ENCODE data around the gene TPRG1. TPM values are rescaled to one million over a fixed set of nuclear protein-coding genes. Genes with fewer than 3 reads are reported as not detected.

Gene TPRG1
- total and polyA plus RNA-seq, 2 of the 8 experiments (the other 6 are each of a cell fraction or from before 2014, with no cell fraction given): 0.37 to 0.47 TPM

DNA sequence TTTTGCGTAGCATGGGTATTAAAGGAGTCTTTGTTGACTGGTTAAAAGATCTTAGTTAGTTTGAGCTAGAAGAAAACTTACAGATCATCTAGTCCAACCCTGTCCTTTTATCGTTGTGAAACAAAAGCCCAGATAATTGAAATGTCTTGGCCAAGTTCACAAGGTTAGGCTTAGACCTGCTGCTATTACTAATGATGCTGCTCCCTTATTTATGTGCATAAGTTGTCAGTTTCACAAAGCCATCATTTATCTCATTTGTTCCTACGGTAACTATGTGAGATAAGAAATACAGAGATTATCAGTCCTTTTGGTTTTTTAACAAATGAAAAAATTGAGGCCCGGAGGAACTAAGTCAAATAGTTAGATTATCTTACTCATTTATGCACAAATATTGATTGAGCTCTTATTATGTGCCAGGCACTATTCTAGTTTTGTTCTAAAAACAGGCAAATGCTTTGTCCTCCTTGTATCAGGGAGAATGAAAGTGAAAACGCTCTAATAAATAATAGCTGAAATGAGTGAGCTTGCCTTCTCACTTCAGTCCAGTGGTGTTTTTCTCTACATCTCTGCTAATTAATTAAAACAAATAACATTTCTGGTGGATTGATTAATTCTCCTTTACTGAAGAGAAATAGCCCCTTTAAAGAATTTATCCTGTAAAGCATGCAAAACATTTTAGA is 49.1 kb upstream of the TPRG1 start:
- Histone ChIP-seq H3K23ac (ENCODE audit: insufficient read length) (no peak overlapping the region), H3K79me1 (ENCODE audit: low read depth, low read length) (no peaks in the 10 kb centered on the region), H4K91ac (replicated peaks; ENCODE audit: insufficient read length, low read length) (no peak overlapping the region), H2BK12ac (ENCODE audit: low read depth, low read length) (no peak overlapping the region), H3K4me2 (ENCODE audit: insufficient read depth in 1 of 2, low read depth in 2 of 2, low read length in 2 of 2) (no peak overlapping the region), H3K36me3 (ENCODE audit: control insufficient read depth in 2 of 4, insufficient read depth in 4 of 4, low read length in 3 of 4) (no peaks in the 10 kb centered on the region), H3K56ac (replicated peaks; ENCODE audit: insufficient read length, low read depth, low read length) (no peak overlapping the region), H2BK120ac (replicated peaks; ENCODE audit: low read depth, low read length) (no peak overlapping the region), H3K14ac (ENCODE audit: insufficient read length) (no peak overlapping the region), H3K9ac (replicated peaks in 1 of 4; ENCODE audit: extremely low read depth in 1 of 4, low read depth in 3 of 4, low read length in 3 of 4) (no peak overlapping the region), H3K4ac (replicated peaks; ENCODE audit: insufficient read length, low read depth, low read length) (no peak overlapping the region), H4K8ac (ENCODE audit: extremely low read depth, insufficient read depth, low read length) (no peak overlapping the region), H3K4me3 (ENCODE audit: extremely low read depth in 1 of 4, insufficient read depth in 2 of 4, low read depth in 3 of 4, low read length in 4 of 4) (no peak overlapping the region), H3K27ac (ENCODE audit: low read depth, low read length) (no peak overlapping the region), H3K4me1 (replicated peaks in 1 of 4; ENCODE audit: control insufficient read depth in 3 of 4, insufficient read depth in 4 of 4, low read length in 3 of 4) (no peaks in the 10 kb centered on the region), H3K23me2 (ENCODE audit: low read depth, low read length) (no peaks in the 10 kb centered on the region), H2AK5ac (ENCODE audit: low read depth, low read length) (no peak overlapping the region), H3K9me3 (ENCODE audit: insufficient read depth in 2 of 2, low read depth in 1 of 2, low read length in 1 of 2) (0 out of 4 replicates have a peak, but pooled peaks cover 0 to 4% of the 10 kb centered on the region in 2 experiments), H2BK20ac (ENCODE audit: low read length) (no peak overlapping the region), H2BK5ac (ENCODE audit: low read depth, low read length) (no peak overlapping the region), H3K18ac (ENCODE audit: extremely low read depth, low read length) (no peak overlapping the region), H2AFZ (ENCODE audit: low read length) (no peak overlapping the region), H4K5ac (ENCODE audit: insufficient read length, low read depth, low read length) (no peak overlapping the region), H2BK15ac (ENCODE audit: low read length) (no peak overlapping the region), H4K20me1 (replicated peaks in 1 of 2; ENCODE audit: control insufficient read depth in 1 of 2, insufficient read depth in 2 of 2, low read length in 2 of 2) (no peaks in the 10 kb centered on the region), H3K79me2 (ENCODE audit: control insufficient read depth in 1 of 2, insufficient read depth in 2 of 2, low read length in 2 of 2) (no peaks in the 10 kb centered on the region), H3K27me3 (replicated peaks in 1 of 4; ENCODE audit: control insufficient read depth in 3 of 4, extremely low read depth in 1 of 4, insufficient read depth in 3 of 4, low read length in 3 of 4) (no peaks in the 10 kb centered on the region)
- DNase-seq (ENCODE audit: low read depth in 1 of 2, low spot score in 2 of 2) (no peak), FAIRE-seq (no peak)
- POLR2A ChIA-PET (ENCODE audit: partially characterized antibody): no interaction called here
- WGBS, 2 experiments (ENCODE audit: extremely low coverage in 1 of 2, insufficient coverage in 1 of 2, insufficient read length in 1 of 2, insufficient replicate concordance in 2 of 2, low coverage in 1 of 2, low lambda C conversion rate in 2 of 2, missing lambda C conversion rate in 1 of 2): 86% methylated on average over 5 of the region's 5 CpGs; no CpG with 5 or more reads in 1 of the 2 experiments
- CTCF ChIA-PET (ENCODE audit: partially characterized antibody): interaction anchor here (0.6 kb wide), 1 partner anchor 27 kb away, joined by 3 read pairs; no protein-coding TSS in a partner anchor
- TF ChIP-seq ATF2 (IDR thresholded peaks at IDR 0.05; ENCODE audit: low read length) (no peak), SP4 (IDR thresholded peaks at IDR 0.05; ENCODE audit: low read length) (no peak), RFX5 (IDR thresholded peaks at IDR 0.05; ENCODE audit: borderline replicate concordance, low read depth, low read length) (no peak), HDAC2 (IDR thresholded peaks at IDR 0.05; ENCODE audit: borderline replicate concordance in 1 of 2, low read depth in 2 of 2, low read length in 2 of 2) (no peak), CHD1 (IDR thresholded peaks at IDR 0.05; ENCODE audit: low read depth, low read length) (no peak)

Measured in H1 (cell line).